Measurements from ENCODE around the gene AP3S2.

The AP3S2 gene

DNA sequence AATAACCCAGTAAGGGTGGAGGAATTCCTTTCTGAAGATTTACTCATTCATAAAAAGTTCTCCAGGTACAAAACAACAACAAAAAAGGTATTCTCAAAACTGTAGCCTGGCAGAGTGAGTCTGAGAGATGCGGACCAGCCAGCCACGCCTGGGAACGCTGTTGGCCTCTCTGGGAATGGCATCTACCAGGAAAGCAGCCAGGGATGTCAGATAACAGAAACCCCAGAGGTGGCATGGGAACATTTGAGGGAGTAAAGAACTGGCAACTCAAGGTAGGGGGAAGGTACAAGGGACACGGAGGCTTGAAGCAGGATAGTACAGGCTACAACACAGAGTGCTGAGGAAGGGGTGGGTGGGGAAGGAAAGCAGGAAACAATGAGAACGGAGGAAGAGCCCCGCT lies 7.1 kb upstream of the AP3S2 start:
- Histone ChIP-seq H3K9me3 (replicated peaks; ENCODE audit: insufficient read depth, low read length) (no peaks in the 10 kb centered on the region), H3K27ac (ENCODE audit: low read length) (no peak overlapping the region), H3K27me3 (replicated peaks; ENCODE audit: insufficient read depth, low read length) (no peaks in the 10 kb centered on the region), H3K79me2 (ENCODE audit: low read length) (no peaks in the 10 kb centered on the region), H3K9ac (ENCODE audit: low read length) (no peak overlapping the region), H3F3A (ENCODE audit: insufficient read depth, low read length) (no peaks in the 10 kb centered on the region), H3K36me3 (replicated peaks; ENCODE audit: insufficient read depth, low read length) (no peaks in the 10 kb centered on the region), H3K4me2 (ENCODE audit: low read depth, low read length) (no peak overlapping the region), H3K4me1 (ENCODE audit: low read length) (peaks cover 8% of the 10 kb centered on the region), H4K20me1 (ENCODE audit: insufficient read depth, low read length) (no peaks in the 10 kb centered on the region), H2AFZ (ENCODE audit: low read length) (no peak overlapping the region), H3K9me2 (replicated peaks; ENCODE audit: insufficient read depth, low read length) (no peaks in the 10 kb centered on the region), H3K4me3 (ENCODE audit: low read length) (no peak overlapping the region)
- TF ChIP-seq EZH2phosphoT487 (IDR thresholded peaks at IDR 0.05; ENCODE audit: low read length) (no peak), EZH2 (optimal IDR thresholded peaks at IDR 0.05; ENCODE audit: low read depth, low read length) (no peak)
- TF ChIP-seq, protein P1, sequence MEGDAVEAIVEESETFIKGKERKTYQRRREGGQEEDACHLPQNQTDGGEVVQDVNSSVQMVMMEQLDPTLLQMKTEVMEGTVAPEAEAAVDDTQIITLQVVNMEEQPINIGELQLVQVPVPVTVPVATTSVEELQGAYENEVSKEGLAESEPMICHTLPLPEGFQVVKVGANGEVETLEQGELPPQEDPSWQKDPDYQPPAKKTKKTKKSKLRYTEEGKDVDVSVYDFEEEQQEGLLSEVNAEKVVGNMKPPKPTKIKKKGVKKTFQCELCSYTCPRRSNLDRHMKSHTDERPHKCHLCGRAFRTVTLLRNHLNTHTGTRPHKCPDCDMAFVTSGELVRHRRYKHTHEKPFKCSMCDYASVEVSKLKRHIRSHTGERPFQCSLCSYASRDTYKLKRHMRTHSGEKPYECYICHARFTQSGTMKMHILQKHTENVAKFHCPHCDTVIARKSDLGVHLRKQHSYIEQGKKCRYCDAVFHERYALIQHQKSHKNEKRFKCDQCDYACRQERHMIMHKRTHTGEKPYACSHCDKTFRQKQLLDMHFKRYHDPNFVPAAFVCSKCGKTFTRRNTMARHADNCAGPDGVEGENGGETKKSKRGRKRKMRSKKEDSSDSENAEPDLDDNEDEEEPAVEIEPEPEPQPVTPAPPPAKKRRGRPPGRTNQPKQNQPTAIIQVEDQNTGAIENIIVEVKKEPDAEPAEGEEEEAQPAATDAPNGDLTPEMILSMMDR (IDR thresholded peaks at IDR 0.05; ENCODE audit: low read length) = no peak
- no peak for DNase-seq

GRCh38 chr15:89899951-89900567 lies 6.3 kb upstream of the AP3S2 start:
- Histone ChIP-seq H3K79me2 (ENCODE audit: low read length) (no peaks in the 10 kb centered on the region), H3K4me1 (ENCODE audit: low read length) (peaks cover 8% of the 10 kb centered on the region), H4K20me1 (ENCODE audit: insufficient read depth, low read length) (no peaks in the 10 kb centered on the region), H3K27ac (ENCODE audit: low read length) (no peak overlapping the region), H3K9me3 (replicated peaks; ENCODE audit: insufficient read depth, low read length) (no peaks in the 10 kb centered on the region), H3K27me3 (replicated peaks; ENCODE audit: insufficient read depth, low read length) (no peaks in the 10 kb centered on the region), H3K4me3 (ENCODE audit: low read length) (no peak overlapping the region), H3F3A (ENCODE audit: insufficient read depth, low read length) (no peaks in the 10 kb centered on the region), H2AFZ (ENCODE audit: low read length) (no peak overlapping the region), H3K9ac (ENCODE audit: low read length) (no peak overlapping the region), H3K36me3 (replicated peaks; ENCODE audit: insufficient read depth, low read length) (no peaks in the 10 kb centered on the region), H3K4me2 (ENCODE audit: low read depth, low read length) (no peak overlapping the region), H3K9me2 (replicated peaks; ENCODE audit: insufficient read depth, low read length) (no peaks in the 10 kb centered on the region)
- no peak for DNase-seq
- TF ChIP-seq EZH2 (optimal IDR thresholded peaks at IDR 0.05; ENCODE audit: low read depth, low read length) = no peak
- no peak for TF ChIP-seq EZH2phosphoT487 (IDR thresholded peaks at IDR 0.05; ENCODE audit: low read length)
- TF ChIP-seq, protein P1 (IDR thresholded peaks at IDR 0.05; ENCODE audit: low read length) = no peak

GRCh38 chr15:89899295-89899945 lies 5.6 kb upstream of the AP3S2 start:
- TF ChIP-seq EZH2 (optimal IDR thresholded peaks at IDR 0.05; ENCODE audit: low read depth, low read length) (no peak), EZH2phosphoT487 (IDR thresholded peaks at IDR 0.05; ENCODE audit: low read length) (no peak)
- TF ChIP-seq, protein P1 (IDR thresholded peaks at IDR 0.05; ENCODE audit: low read length) = no peak
- DNase-seq = no peak

More at GRCh38 chr15:89899295-89899945, 5.6 kb upstream of the AP3S2 start:
- Histone ChIP-seq H3K27ac (ENCODE audit: low read length) (no peak overlapping the region), H3K36me3 (replicated peaks; ENCODE audit: insufficient read depth, low read length) (no peaks in the 10 kb centered on the region), H3K9me2 (replicated peaks; ENCODE audit: insufficient read depth, low read length) (no peaks in the 10 kb centered on the region), H3K79me2 (ENCODE audit: low read length) (no peaks in the 10 kb centered on the region), H3F3A (ENCODE audit: insufficient read depth, low read length) (no peaks in the 10 kb centered on the region), H3K4me2 (ENCODE audit: low read depth, low read length) (no peak overlapping the region), H3K27me3 (replicated peaks; ENCODE audit: insufficient read depth, low read length) (no peaks in the 10 kb centered on the region), H2AFZ (ENCODE audit: low read length) (no peak overlapping the region), H3K9ac (ENCODE audit: low read length) (no peak overlapping the region), H4K20me1 (ENCODE audit: insufficient read depth, low read length) (no peaks in the 10 kb centered on the region), H3K4me1 (ENCODE audit: low read length) (peaks cover 4% of the 10 kb centered on the region), H3K9me3 (replicated peaks; ENCODE audit: insufficient read depth, low read length) (no peaks in the 10 kb centered on the region), H3K4me3 (ENCODE audit: low read length) (no peak overlapping the region)
